Nephron (organoid): ENCODE results near the gene SEMA5B.

Experiments
- H3K27ac Mint-ChIP-seq, 3 experiments: 2 replicates each; pipeline ENCODE4 v1.8.0; 2020; ENCODE audit warnings: mixed read lengths in 3 of 3, mild to moderate bottlenecking in 2 of 3, moderate library complexity in 1 of 3
- H3K27me3 Mint-ChIP-seq: 2 replicates; pipeline ENCODE4 v1.8.0; 2021; ENCODE audit warnings: low read depth, mild to moderate bottlenecking, moderate library complexity, mixed read lengths
- H3K36me3 Mint-ChIP-seq: 2 replicates; pipeline ENCODE4 v1.8.0; 2020; ENCODE audit warnings: low read depth, mixed read lengths
- H3K4me1 Mint-ChIP-seq: 2 replicates; pipeline ENCODE4 v1.8.0; 2020; ENCODE audit warnings: mixed read lengths
- H3K4me3 Mint-ChIP-seq, 3 experiments: 2 replicates each; pipeline ENCODE4 v1.8.0; 2020; ENCODE audit warnings: mild to moderate bottlenecking in 3 of 3, mixed read lengths in 3 of 3, moderate library complexity in 2 of 3
- H3K9me3 Mint-ChIP-seq: 2 replicates; pipeline ENCODE4 v1.8.0; 2020; ENCODE audit warnings: mixed read lengths
- TF ChIP-seq, protein P1 (sequence below), 3 experiments: fragments of 200-600 bp; sonication (generic); IDR thresholded peaks; one replicate each; pipeline ENCODE4 v1.5.0; 2021; ENCODE audit warnings: antibody characterized with exemption in 3 of 3; ENCODE audit not compliant: unreplicated experiment in 3 of 3

The SEMA5B gene

DNA sequence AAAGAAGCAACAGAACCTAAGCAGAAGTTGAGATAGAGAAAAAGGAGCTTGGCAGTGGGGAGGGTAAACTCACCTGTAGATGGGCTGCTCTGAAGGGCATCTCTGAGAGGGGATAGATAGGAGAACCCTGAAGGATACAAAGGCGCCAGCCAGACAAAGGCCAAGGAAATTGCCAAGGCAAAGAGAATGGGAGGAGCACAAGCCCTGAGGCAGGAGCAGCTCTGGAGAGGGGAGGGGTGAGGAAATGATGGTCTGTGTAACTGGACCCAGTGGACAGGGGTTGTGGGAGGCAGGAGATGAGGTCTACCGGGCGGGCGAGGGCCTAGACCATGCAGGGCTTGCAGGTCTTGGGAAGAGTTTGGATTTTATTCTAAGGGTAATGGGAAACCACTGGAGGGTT is 36.9 kb upstream of the SEMA5B start:
- peak overlapping the region; percentile 16 to 67 (median 28) for H3K4me3 Mint-ChIP-seq
- H3K36me3 Mint-ChIP-seq = no peaks in the 10 kb centered on the region
- peaks cover 26% of the 10 kb centered on the region for H3K4me1 Mint-ChIP-seq
- no peak overlapping the region for H3K27ac Mint-ChIP-seq
- H3K9me3 Mint-ChIP-seq = no peaks in the 10 kb centered on the region
- H3K27me3 Mint-ChIP-seq = peaks cover 15% of the 10 kb centered on the region
- TF ChIP-seq, protein P1, sequence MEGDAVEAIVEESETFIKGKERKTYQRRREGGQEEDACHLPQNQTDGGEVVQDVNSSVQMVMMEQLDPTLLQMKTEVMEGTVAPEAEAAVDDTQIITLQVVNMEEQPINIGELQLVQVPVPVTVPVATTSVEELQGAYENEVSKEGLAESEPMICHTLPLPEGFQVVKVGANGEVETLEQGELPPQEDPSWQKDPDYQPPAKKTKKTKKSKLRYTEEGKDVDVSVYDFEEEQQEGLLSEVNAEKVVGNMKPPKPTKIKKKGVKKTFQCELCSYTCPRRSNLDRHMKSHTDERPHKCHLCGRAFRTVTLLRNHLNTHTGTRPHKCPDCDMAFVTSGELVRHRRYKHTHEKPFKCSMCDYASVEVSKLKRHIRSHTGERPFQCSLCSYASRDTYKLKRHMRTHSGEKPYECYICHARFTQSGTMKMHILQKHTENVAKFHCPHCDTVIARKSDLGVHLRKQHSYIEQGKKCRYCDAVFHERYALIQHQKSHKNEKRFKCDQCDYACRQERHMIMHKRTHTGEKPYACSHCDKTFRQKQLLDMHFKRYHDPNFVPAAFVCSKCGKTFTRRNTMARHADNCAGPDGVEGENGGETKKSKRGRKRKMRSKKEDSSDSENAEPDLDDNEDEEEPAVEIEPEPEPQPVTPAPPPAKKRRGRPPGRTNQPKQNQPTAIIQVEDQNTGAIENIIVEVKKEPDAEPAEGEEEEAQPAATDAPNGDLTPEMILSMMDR (IDR thresholded peaks at IDR 0.05; ENCODE audit: unreplicated experiment in 3 of 3) = no peak

GRCh38 chr3:123063034-123063433 is 35.5 kb upstream of the SEMA5B start:
- H3K4me1 Mint-ChIP-seq = peaks cover 13% of the 10 kb centered on the region
- no peaks in the 10 kb centered on the region for H3K9me3 Mint-ChIP-seq
- H3K36me3 Mint-ChIP-seq = no peaks in the 10 kb centered on the region
- no peak overlapping the region for H3K27ac Mint-ChIP-seq
- H3K4me3 Mint-ChIP-seq = no peak overlapping the region
- TF ChIP-seq, protein P1 (IDR thresholded peaks at IDR 0.05; ENCODE audit: unreplicated experiment in 3 of 3) = no peak
- H3K27me3 Mint-ChIP-seq = peaks cover 7% of the 10 kb centered on the region

DNA sequence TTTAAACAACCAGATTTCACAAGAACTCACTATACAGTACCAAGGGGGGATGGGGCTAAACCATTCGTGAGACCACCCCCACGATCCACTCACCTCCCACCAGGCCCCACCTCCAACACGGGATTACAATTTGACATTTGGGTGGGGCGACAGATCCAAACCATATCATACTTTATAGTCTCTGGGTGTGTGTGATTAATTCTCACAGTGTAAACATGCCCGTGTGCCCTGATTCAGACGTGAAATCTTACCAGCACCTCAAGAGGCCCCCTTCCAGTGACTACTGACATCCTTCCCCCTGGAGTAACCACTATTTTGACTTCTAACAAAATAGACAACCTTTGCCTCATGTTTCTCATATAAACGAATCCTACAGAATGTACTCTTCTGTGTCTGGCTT is 34.3 kb upstream of the SEMA5B start:
- H3K9me3 Mint-ChIP-seq = no peaks in the 10 kb centered on the region
- H3K27me3 Mint-ChIP-seq = peaks cover 4% of the 10 kb centered on the region
- peaks cover 6% of the 10 kb centered on the region for H3K4me1 Mint-ChIP-seq
- no peak overlapping the region for H3K4me3 Mint-ChIP-seq
- no peak overlapping the region for H3K27ac Mint-ChIP-seq
- TF ChIP-seq, protein P1 (IDR thresholded peaks at IDR 0.05; ENCODE audit: unreplicated experiment in 3 of 3) = no peak
- H3K36me3 Mint-ChIP-seq = no peaks in the 10 kb centered on the region

DNA sequence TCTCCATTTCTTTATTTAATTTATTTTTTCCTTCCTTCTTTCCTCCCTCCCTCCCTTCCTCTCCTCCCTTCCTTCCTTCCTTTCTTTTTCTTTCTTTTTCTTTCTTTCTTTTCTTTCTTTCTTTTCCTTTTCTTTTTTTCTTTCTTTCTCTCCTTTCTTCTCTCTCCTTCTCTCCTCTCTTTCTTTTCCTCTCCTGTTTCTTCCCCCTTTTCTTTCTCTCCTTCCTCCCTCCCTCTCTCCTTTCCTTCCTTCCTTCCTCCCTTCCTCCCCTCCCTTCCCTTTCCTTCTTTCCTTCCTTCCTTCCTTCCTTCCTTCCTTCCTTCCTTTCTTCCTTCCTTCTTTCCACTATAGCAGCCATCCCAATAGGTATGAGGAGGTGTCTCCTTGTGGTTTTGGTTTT is 32.5 kb upstream of the SEMA5B start:
- no peaks in the 10 kb centered on the region for H3K4me1 Mint-ChIP-seq
- TF ChIP-seq, protein P1 (IDR thresholded peaks at IDR 0.05; ENCODE audit: unreplicated experiment in 3 of 3) = no peak
- no peak overlapping the region for H3K4me3 Mint-ChIP-seq
- peaks cover 9% of the 10 kb centered on the region for H3K27me3 Mint-ChIP-seq
- H3K36me3 Mint-ChIP-seq = no peaks in the 10 kb centered on the region
- H3K27ac Mint-ChIP-seq = no peak overlapping the region
- no peaks in the 10 kb centered on the region for H3K9me3 Mint-ChIP-seq

DNA sequence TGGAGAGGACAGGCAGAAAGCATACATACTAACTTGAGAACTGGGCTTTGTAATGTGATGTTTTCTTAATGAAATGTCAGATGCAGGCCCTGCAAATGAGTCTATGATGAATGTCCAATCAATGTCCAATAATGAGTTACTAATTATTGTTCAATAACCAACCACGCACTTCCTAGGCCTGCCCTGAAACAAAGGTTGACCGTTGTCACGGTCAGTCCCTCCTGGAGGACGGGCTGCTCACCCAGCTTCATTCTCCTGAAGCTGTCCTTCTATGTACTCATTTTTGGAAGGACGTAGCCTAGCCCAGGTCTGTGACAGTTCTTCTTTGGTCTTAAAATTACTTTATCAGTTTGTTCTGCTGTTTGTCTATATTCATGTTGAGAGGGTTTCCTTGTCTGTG is 30.9 kb upstream of the SEMA5B start:
- Mint-ChIP-seq H3K4me3 (no peak overlapping the region), H3K9me3 (no peaks in the 10 kb centered on the region), H3K36me3 (no peaks in the 10 kb centered on the region), H3K4me1 (peaks cover 7% of the 10 kb centered on the region), H3K27ac (no peak overlapping the region), H3K27me3 (peaks cover 9% of the 10 kb centered on the region)
- TF ChIP-seq, protein P1 (IDR thresholded peaks at IDR 0.05; ENCODE audit: unreplicated experiment in 3 of 3) = no peak

- Mint-ChIP-seq H3K9me3 (no peaks in the 10 kb centered on the region), H3K4me3 (no peak overlapping the region), H3K27me3 (peaks cover 18% of the 10 kb centered on the region), H3K27ac (peak overlapping the region in 2 of 3 experiments; percentile 24 to 30), H3K4me1 (peaks cover 14% of the 10 kb centered on the region), H3K36me3 (no peaks in the 10 kb centered on the region)
- TF ChIP-seq, protein P1 (IDR thresholded peaks at IDR 0.05; ENCODE audit: unreplicated experiment in 3 of 3) = no peak
Measured at GRCh38 chr3:123055352-123055751, 27.8 kb upstream of the SEMA5B start.
